CD4-positive, alpha-beta T cell (primary cell): Measurements from ENCODE around the gene ARID4B. TPM values are rescaled to one million over a fixed set of nuclear protein-coding genes. Genes with fewer than 3 reads are reported as not detected.

Experiments used
- ATAC-seq: fragments of 200-7000 bp; cut with Tn5 transposase; one replicate; pipeline ENCODE4 v1.10.0; 2022; ENCODE audit warnings: mild to moderate bottlenecking; ENCODE audit not compliant: poor library complexity
- CTCF ChIA-PET: fragments of 350-600 bp; sonication (Branson Sonifier 250); formaldehyde crosslinking; loops from one replicate; lab custom pipeline; 2021; ENCODE audit warnings: antibody characterized with exemption, inconsistent platforms; lab: Charles Lee
- POLR2A ChIA-PET: fragments of 350-600 bp; sonication (Branson Sonifier 250); formaldehyde crosslinking; loops from one replicate; lab custom pipeline; 2021; ENCODE audit warnings: antibody characterized with exemption, inconsistent platforms; lab: Charles Lee
- DNase-seq, 14 experiments: peaks; one replicate each; pipeline ENCODE4 v3.0.0-alpha.2; 2013 to 2020; ENCODE audit warnings: mixed read lengths in 2 of 14
- H3K27ac ChIP-seq, 2 donors: one replicate each; pipeline versions ENCODE4 v1.5.1 to v1.7.0; 2013; ENCODE audit warnings: low read length in 2 of 2, low read depth in 1 of 2, mild to moderate bottlenecking in 1 of 2
- H3K27me3 ChIP-seq, 2 experiments: 1 replicate in 1 of 2; 2 replicates in 1 of 2; pipeline versions ENCODE4 v1.6.1 to v1.7.0; 2013; ENCODE audit warnings: low read length in 2 of 2, control low read depth in 1 of 2, mild to moderate bottlenecking in 1 of 2, moderate library complexity in 1 of 2; ENCODE audit not compliant: insufficient read depth in 2 of 2, control insufficient read depth in 1 of 2
- H3K36me3 ChIP-seq: one replicate; pipeline ENCODE4 v1.6.1; 2013; ENCODE audit warnings: low read length, control low read depth; ENCODE audit not compliant: insufficient read depth
- H3K4me1 ChIP-seq: one replicate; pipeline ENCODE4 v1.6.1; 2013; ENCODE audit warnings: low read length, control low read depth; ENCODE audit not compliant: insufficient read depth
- H3K4me3 ChIP-seq: one replicate; pipeline ENCODE4 v1.5.1; 2013; ENCODE audit warnings: mild to moderate bottlenecking, low read length, moderate library complexity
- H3K9me3 ChIP-seq, 2 experiments: 1 replicate in 1 of 2; 2 replicates in 1 of 2; pipeline versions ENCODE4 v1.6.1 to v1.7.0; 2013; ENCODE audit warnings: low read length in 2 of 2, mild to moderate bottlenecking in 2 of 2, control low read depth in 1 of 2, moderate library complexity in 1 of 2; ENCODE audit not compliant: control insufficient read depth in 1 of 2, insufficient read depth in 1 of 2
- H3K27ac Mint-ChIP-seq: one replicate; pipeline ENCODE4 v1.8.0; 2020; ENCODE audit warnings: mixed read lengths
- H3K27me3 Mint-ChIP-seq: one replicate; pipeline ENCODE4 v1.8.0; 2021; ENCODE audit warnings: mixed read lengths
- H3K36me3 Mint-ChIP-seq: one replicate; pipeline ENCODE4 v1.8.0; 2021; ENCODE audit warnings: low read depth, mixed read lengths
- H3K4me1 Mint-ChIP-seq: one replicate; pipeline ENCODE4 v1.8.0; 2021; ENCODE audit warnings: low read depth, mixed read lengths
- H3K4me3 Mint-ChIP-seq: one replicate; pipeline ENCODE4 v1.8.0; 2020; ENCODE audit warnings: mild to moderate bottlenecking, mixed read lengths
- H3K9me3 Mint-ChIP-seq: one replicate; pipeline ENCODE4 v1.8.0; 2020; ENCODE audit warnings: mixed read lengths
- CTCF ChIP-seq: fragments of 200-600 bp; IDR thresholded peaks from one replicate; pipeline ENCODE4 v1.8.0; 2022; ENCODE audit warnings: antibody characterized with exemption, mild to moderate bottlenecking
- intact Hi-C, 2 experiments: fragments of 100-400 bp; cut with DNase I in 1 of 2; cut with micrococcal nuclease in 1 of 2; formaldehyde crosslinking; loops; one replicate each; pipeline versions ENCODE4 v1.15.1 to v1.9.0; 2023 to 2025; cut with DNase I, micrococcal nuclease
- total RNA-seq, 174 experiments: library from RNA in 2 of 174; stranded (reverse) in 2 of 174; gene quantifications; one replicate each; pipeline ENCODE4 v1.2.3 and lab custom pipeline; 2021 to 2026

ARID4B gene
- total RNA-seq, 2 experiments from 2014 or later, result 127 to 130 TPM

- peak within 1 kb of the TSS; percentile 89 to 93 for H3K27ac ChIP-seq
- peak; percentile 86 to 99 (median 92) for DNase-seq
- Mint-ChIP-seq H3K9me3 (no peaks in the 10 kb centered on the region), H3K36me3 (peaks cover 68% of the 10 kb centered on the region), H3K4me3 (peak within 1 kb of the TSS; percentile 98), H3K4me1 (peaks cover 45% of the 10 kb centered on the region), H3K27me3 (no peaks in the 10 kb centered on the region), H3K27ac (peak within 1 kb of the TSS; percentile 98)
- H3K9me3 ChIP-seq, result no peaks in the 10 kb centered on the region
- H3K36me3 ChIP-seq, result peaks cover 14% of the 10 kb centered on the region
- no peaks in the 10 kb centered on the region for H3K27me3 ChIP-seq
- peaks cover 38% of the 10 kb centered on the region for H3K4me1 ChIP-seq
- POLR2A ChIA-PET, result interaction anchor here (0.6 to 4.3 kb wide), 11 partner anchors 17 to 755 kb away, joined by 3 to 67 read pairs (median 4); partner anchors contain the start of genes ARID4B, B3GALNT2, COA6 and GGPS1
- TF ChIP-seq CTCF, result no peak
- ATAC-seq, result peak; percentile 91
- CTCF ChIA-PET, result interaction anchor here (0.6 kb wide), 1 partner anchor 34 kb away, joined by 3 read pairs; no protein-coding TSS in a partner anchor
- H3K4me3 ChIP-seq, result peak within 1 kb of the TSS; percentile 86
- intact Hi-C loops, result loop anchor here (1.0 to 5.0 kb wide), 4 partner anchors 24 to 199 kb away; partner anchors contain the start of genes RBM34 (in 2 of the 2), ARID4B (in 1 of the 2) and GGPS1 (in 1 of the 2)
Observed at GRCh38 chr1:235128456-235129328, 199.3 kb downstream of the ARID4B start, which contains the start of gene TOMM20. TOMM20 (minus strand) TSS chr1:235128837; CDS start chr1:235128715, 122 bp downstream.

- peak; percentile 5 for ATAC-seq
Observed at GRCh38 chr1:235127732-235128455, 200.1 kb downstream of the ARID4B start.

More at GRCh38 chr1:235127732-235128455, 200.1 kb downstream of the ARID4B start:
- Mint-ChIP-seq H3K9me3 (no peaks in the 10 kb centered on the region), H3K4me1 (peaks cover 53% of the 10 kb centered on the region), H3K27ac (peak overlapping the region; percentile 98), H3K4me3 (peak overlapping the region; percentile 98), H3K36me3 (peaks cover 65% of the 10 kb centered on the region), H3K27me3 (no peaks in the 10 kb centered on the region)
- TF ChIP-seq CTCF, result no peak
- ChIA-PET POLR2A (interaction anchor here (1.2 to 4.3 kb wide), 10 partner anchors 23 to 650 kb away, joined by 3 to 67 read pairs (median 6); partner anchors contain the start of genes ARID4B, B3GALNT2, GGPS1 and IRF2BP2), CTCF (interaction anchor here (1.2 kb wide), 1 partner anchor 23 kb away, joined by 8 read pairs; no protein-coding TSS in a partner anchor)
- H3K4me1 ChIP-seq, result peaks cover 44% of the 10 kb centered on the region
- H3K36me3 ChIP-seq, result peaks cover 17% of the 10 kb centered on the region
- peak overlapping the region; percentile 89 to 93 for H3K27ac ChIP-seq
- H3K27me3 ChIP-seq, result no peaks in the 10 kb centered on the region
- peak in 3 of 14 experiments; percentile 27 to 56 (median 55) for DNase-seq
- intact Hi-C loops, result loop anchor here (1.0 to 5.0 kb wide), 4 partner anchors 23 to 199 kb away; partner anchors contain the start of genes RBM34 (in 2 of the 2), ARID4B (in 1 of the 2) and GGPS1 (in 1 of the 2)
- H3K4me3 ChIP-seq, result peak overlapping the region; percentile 86
- H3K9me3 ChIP-seq, result no peaks in the 10 kb centered on the region
